NOMO-1 treated with dmso at 0.1 percent for 144 hours (cell line): ENCODE results near the gene ARHGAP9.
A peak's percentile ranks its signal among the peaks of the same experiment; 100 is the strongest.
"Not testable (repeated sequence)": the region's sequence is repeated elsewhere in the genome, so short reads cannot be mapped to it uniquely, and the experiment has no call there.

Experiments used
- DNase-seq: peaks from one replicate; lab custom pipeline; 2025; ENCODE audit not compliant: unreplicated experiment; lab: John Stamatoyannopoulos, UW

Gene ARHGAP9

DNA sequence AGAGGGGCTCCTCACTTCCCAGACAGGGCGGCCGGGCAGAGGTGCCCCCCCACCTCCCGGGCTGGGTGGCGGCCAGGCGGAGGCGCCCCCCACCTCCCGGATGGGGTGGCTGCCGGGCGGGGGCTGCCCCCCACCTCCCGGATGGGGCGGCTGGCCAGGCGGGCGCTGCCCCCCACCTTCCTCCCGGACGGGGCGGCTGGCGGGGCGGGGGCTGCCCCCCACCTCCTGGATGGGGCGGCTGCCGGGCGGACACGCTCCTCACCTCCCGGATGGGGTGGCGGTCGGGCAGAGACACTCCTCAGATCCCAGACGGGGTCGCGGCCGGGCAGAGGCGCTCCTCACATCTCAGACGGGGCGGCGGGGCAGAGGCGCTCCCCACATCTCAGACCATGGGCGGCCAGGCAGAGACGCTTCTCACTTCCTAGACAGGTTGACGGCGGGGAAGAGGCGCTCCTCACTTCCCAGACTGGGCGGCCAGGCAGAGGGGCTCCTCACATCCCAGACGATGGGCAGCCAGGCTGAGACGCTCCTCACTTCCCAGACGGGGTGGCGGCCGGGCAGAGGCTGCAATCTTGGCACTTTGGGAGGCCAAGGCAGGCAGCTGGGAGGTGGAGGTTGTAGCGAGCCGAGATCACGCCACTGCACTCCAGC is 15.5 kb upstream of the ARHGAP9 start:
- not testable (repeated sequence) for DNase-seq

DNA sequence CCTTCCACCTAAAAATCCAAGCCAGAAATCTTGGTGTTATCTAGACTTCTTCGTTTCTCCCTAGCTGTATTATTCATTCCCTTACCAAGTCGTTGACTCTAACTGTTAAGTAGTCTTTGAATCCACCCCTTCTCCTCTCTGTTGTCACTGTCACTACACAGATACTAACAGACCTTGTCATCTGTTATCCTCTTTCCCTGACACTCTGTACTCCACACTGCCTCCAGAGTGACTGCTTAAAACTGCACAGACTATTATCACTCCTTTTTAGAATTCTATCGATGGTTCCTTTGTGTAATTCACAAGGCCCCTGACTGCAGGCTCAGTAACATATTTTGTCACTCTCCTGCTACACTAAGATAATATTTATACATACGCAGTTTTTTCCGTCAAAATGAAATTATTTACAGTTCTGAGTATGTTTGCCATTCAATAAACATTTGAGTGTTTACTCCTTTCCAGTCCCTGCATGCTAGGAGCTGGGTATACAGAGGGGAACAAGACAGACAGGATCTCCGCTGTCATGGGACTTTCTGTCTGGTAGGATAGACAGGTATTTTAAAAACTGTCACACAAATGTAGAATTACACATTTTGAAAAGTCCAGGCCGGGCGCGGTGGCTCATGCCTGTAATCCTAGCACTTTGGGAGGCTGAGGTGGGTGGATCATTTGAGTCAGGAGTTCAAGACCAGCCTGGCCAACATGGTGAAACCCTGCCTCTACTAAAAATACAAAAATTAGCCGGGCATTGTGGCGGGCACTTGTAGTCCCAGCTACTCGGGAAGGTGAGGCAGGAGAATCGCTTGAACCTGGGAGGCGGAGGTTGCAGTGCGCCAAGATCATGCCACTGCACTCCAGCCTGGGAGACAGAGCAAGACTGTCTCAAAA is 12.0 kb upstream of the ARHGAP9 start:
- DNase-seq: no peak

- no peak for DNase-seq
Measured at GRCh38 chr12:57490126-57490525, 10.5 kb upstream of the ARHGAP9 start.

- no peak for DNase-seq
Measured at GRCh38 chr12:57489157-57489641, 9.5 kb upstream of the ARHGAP9 start.

- no peak for DNase-seq
Measured at GRCh38 chr12:57488402-57489156, 8.9 kb upstream of the ARHGAP9 start.

GRCh38 chr12:57487597-57488401 is 8.1 kb upstream of the ARHGAP9 start, which contains the start of gene MARS1:
MARS1 (plus strand) TSS chr12:57488068; CDS start chr12:57488091, 23 bp downstream.
- DNase-seq: peak; percentile 94

DNA sequence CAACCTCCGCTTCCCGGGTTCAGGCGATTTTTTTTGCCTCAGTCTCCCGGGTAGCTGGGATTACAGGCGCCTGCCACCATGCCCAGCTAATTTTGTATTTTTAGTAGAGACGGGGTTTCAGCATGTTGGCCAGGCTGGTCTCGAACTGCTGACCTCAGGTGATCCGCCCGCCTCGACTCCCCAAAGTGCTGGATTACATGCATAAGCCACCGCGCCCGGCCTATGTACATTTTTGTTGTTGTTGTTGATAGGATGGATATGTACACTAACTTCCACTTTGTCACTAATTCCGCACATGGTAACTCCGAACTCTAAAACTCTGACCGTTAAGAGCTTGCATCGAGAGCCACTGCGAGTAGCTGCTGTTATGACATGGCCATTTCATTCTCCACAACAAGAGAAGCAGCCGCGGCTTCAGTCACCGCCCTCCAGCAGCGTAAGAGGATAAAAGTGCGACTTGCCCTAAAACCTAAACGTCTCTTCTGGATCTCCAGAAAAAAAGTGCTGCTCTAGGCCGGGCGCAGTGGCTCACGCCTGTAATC is 7.5 kb upstream of the ARHGAP9 start:
- DNase-seq: no peak

- no peak for DNase-seq
Measured at GRCh38 chr12:57485695-57486094, 6.0 kb upstream of the ARHGAP9 start.

DNA sequence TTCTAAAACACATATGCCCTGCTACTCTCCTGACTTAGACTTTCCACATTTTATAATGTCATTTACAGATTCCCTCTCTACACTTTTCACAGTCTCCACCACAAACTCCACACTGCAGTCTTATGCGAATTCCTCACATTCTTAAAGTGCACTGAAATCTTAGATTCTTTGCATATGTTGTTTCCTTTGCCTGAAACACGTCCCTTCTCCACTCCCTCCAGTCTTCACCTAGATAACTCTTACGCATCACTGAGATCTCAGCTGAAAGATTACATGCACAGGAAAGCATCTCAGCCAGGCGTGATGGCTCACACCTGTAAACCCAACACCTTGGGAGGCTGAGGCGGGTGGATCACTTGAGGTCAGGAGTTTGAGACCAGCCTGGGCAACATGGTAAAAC is 3.8 kb upstream of the ARHGAP9 start:
- no peak for DNase-seq

DNA sequence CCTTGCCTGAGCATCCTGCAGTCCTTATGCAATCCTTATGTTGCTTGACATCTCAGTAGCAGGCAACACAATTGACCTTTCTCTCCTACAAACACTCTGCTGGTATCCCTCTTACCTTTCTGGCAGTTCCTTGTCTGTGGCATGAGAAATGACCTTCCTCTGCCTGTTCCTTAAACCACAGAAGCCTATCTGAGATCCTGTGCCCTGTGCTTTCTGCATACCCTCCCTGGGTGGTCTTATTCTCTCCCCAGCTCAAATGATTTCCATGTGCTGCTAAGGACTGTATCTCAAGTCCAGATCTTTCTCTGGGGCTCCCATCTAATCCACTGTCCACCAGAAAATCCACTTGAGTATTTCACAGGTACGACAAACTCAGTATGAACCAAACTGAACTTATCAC is 2.0 kb upstream of the ARHGAP9 start:
- no peak for DNase-seq

- no peak for DNase-seq
Measured at GRCh38 chr12:57479043-57479375, 657 bp downstream of the ARHGAP9 start.

- DNase-seq: peak; percentile 57
Measured at GRCh38 chr12:57477710-57478681, 1.7 kb downstream of the ARHGAP9 start.

- DNase-seq: no peak
Measured at GRCh38 chr12:57476993-57477709, 2.5 kb downstream of the ARHGAP9 start.

DNA sequence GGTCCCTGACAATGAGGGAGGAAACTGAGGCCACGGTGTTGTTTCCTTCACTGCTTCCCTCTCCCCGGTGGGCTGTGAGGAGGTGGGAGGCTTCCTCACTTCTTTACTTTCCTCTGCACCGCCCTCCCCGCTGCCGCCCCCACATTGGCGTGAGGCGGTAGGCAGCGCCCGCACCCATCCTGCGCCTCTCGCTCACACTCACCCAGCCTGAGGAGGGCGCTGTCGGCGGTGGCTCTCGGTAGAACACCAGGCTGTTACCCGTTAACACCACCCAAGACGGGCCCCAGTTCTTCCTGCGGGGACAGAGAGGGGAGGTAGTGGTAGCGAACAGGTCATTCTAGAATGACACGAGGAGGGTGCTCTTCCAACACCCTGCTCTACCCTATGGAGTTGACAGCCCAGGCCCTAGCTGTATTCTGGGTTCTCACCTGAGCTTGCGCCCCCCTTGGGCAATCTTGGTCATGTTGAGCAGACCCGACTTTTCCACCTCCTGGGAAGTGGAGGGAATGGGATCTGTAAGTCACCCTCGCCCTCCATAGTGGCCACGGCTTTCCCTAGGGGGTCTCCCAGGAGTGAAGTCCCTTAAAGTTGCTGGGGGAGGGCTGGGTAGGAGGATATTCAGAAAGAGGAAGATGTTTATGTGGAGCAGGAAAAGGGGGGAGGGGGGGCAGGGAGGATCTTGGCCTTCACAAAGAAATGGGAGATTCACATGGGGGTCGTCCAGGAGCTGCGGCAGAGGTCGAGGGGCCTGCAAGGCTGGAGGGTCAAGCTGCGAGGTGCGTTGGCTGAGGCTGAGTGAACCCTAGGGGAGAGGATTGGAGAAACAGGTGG is 3.3 kb downstream of the ARHGAP9 start:
- DNase-seq: no peak

- no peak for DNase-seq
Measured at GRCh38 chr12:57475271-57476161, 4.2 kb downstream of the ARHGAP9 start.

GRCh38 chr12:57474862-57475261 is 4.8 kb downstream of the ARHGAP9 start:
- no peak for DNase-seq

- no peak for DNase-seq
Measured at GRCh38 chr12:57474430-57474829, 5.2 kb downstream of the ARHGAP9 start.
